ENCODE data around the gene CASKIN1. TPM values are rescaled to one million over a fixed set of nuclear protein-coding genes. Genes with fewer than 3 reads are reported as not detected.
"Not testable (repeated sequence)": the region's sequence is repeated elsewhere in the genome, so short reads cannot be mapped to it uniquely, and the experiment has no call there.

CASKIN1 gene
- total RNA-seq, 1 experiment from 2014 or later = not detected

GRCh38 chr16:2210009-2210332, 13.6 kb upstream of the CASKIN1 start:
- Histone ChIP-seq H3K36me3 (peaks cover 70% of the 10 kb centered on the region), H3K27ac (no peak overlapping the region), H3K4me1 (replicated peaks) (peaks cover 26% of the 10 kb centered on the region), H3K27me3 (replicated peaks) (no peaks in the 10 kb centered on the region), H3K4me3 (no peak overlapping the region), H3K9me3 (replicated peaks) (peaks cover 3% of the 10 kb centered on the region)
- DNase-seq (ENCODE audit: low read depth in 1 of 2, low spot score in 2 of 2) = no peak

GRCh38 chr16:2209258-2210008, 13.0 kb upstream of the CASKIN1 start:
- no peak for DNase-seq (ENCODE audit: low read depth in 1 of 2, low spot score in 2 of 2)
- Histone ChIP-seq H3K4me3 (no peak overlapping the region), H3K36me3 (peaks cover 69% of the 10 kb centered on the region), H3K9me3 (replicated peaks) (peaks cover 3% of the 10 kb centered on the region), H3K4me1 (replicated peaks) (peaks cover 30% of the 10 kb centered on the region), H3K27ac (no peak overlapping the region), H3K27me3 (replicated peaks) (no peaks in the 10 kb centered on the region)

- Histone ChIP-seq H3K36me3 (peaks cover 66% of the 10 kb centered on the region), H3K4me3 (no peak overlapping the region), H3K9me3 (replicated peaks) (no peaks in the 10 kb centered on the region; the same call in 1 of the 2 replicates), H3K4me1 (replicated peaks) (peaks cover 26% of the 10 kb centered on the region), H3K27ac (no peak overlapping the region), H3K27me3 (replicated peaks) (no peaks in the 10 kb centered on the region)
- no peak for DNase-seq (ENCODE audit: low read depth in 1 of 2, low spot score in 2 of 2)
Observed at GRCh38 chr16:2208772-2209171, 12.4 kb upstream of the CASKIN1 start.

GRCh38 chr16:2208308-2208707, 11.9 kb upstream of the CASKIN1 start:
- Histone ChIP-seq H3K27ac (no peak overlapping the region), H3K4me1 (replicated peaks) (peaks cover 22% of the 10 kb centered on the region), H3K36me3 (peaks cover 64% of the 10 kb centered on the region), H3K9me3 (replicated peaks) (no peaks in the 10 kb centered on the region; the same call in 1 of the 2 replicates), H3K27me3 (replicated peaks) (no peaks in the 10 kb centered on the region), H3K4me3 (no peak overlapping the region)
- DNase-seq (ENCODE audit: low read depth in 1 of 2, low spot score in 2 of 2) = no peak

GRCh38 chr16:2207872-2208271, 11.5 kb upstream of the CASKIN1 start:
- Histone ChIP-seq H3K27me3 (replicated peaks) (no peaks in the 10 kb centered on the region), H3K4me3 (no peak overlapping the region), H3K4me1 (replicated peaks) (peaks cover 18% of the 10 kb centered on the region), H3K9me3 (replicated peaks) (no peaks in the 10 kb centered on the region; the same call in 1 of the 2 replicates), H3K36me3 (peaks cover 60% of the 10 kb centered on the region), H3K27ac (no peak overlapping the region)
- DNase-seq (ENCODE audit: low read depth in 1 of 2, low spot score in 2 of 2) = no peak

- peaks cover 50% of the 10 kb centered on the region for H3K36me3 ChIP-seq
- H3K9me3 ChIP-seq (replicated peaks) = no peaks in the 10 kb centered on the region
- DNase-seq (ENCODE audit: low read depth in 1 of 2, low spot score in 2 of 2) = no peak
- H3K27me3 ChIP-seq (replicated peaks) = no peaks in the 10 kb centered on the region
- H3K27ac ChIP-seq = no peak overlapping the region
- no peak overlapping the region for H3K4me3 ChIP-seq
- H3K4me1 ChIP-seq (replicated peaks) = peaks cover 13% of the 10 kb centered on the region
Observed at GRCh38 chr16:2206780-2207433, 10.5 kb upstream of the CASKIN1 start.

GRCh38 chr16:2206420-2206779, 10.0 kb upstream of the CASKIN1 start:
- Histone ChIP-seq H3K4me3 (peak overlapping the region; percentile 96; the same call in 1 of the 2 replicates), H3K4me1 (replicated peaks) (peaks cover 13% of the 10 kb centered on the region), H3K36me3 (peaks cover 45% of the 10 kb centered on the region), H3K27me3 (replicated peaks) (no peaks in the 10 kb centered on the region), H3K27ac (no peak overlapping the region), H3K9me3 (replicated peaks) (no peaks in the 10 kb centered on the region)
- DNase-seq (ENCODE audit: low read depth in 1 of 2, low spot score in 2 of 2) = no peak

GRCh38 chr16:2205967-2206313, 9.5 kb upstream of the CASKIN1 start:
- no peaks in the 10 kb centered on the region for H3K9me3 ChIP-seq (replicated peaks)
- peak overlapping the region; percentile 96 for H3K4me3 ChIP-seq
- no peak for DNase-seq (ENCODE audit: low read depth in 1 of 2, low spot score in 2 of 2)
- H3K36me3 ChIP-seq = peaks cover 44% of the 10 kb centered on the region
- no peaks in the 10 kb centered on the region for H3K27me3 ChIP-seq (replicated peaks)
- H3K27ac ChIP-seq = no peak overlapping the region; the same call in 1 of the 2 replicates
- peaks cover 13% of the 10 kb centered on the region for H3K4me1 ChIP-seq (replicated peaks)

- H3K9me3 ChIP-seq (replicated peaks) = no peaks in the 10 kb centered on the region
- H3K36me3 ChIP-seq = peaks cover 40% of the 10 kb centered on the region
- H3K27me3 ChIP-seq (replicated peaks) = no peaks in the 10 kb centered on the region
- peak; percentile 83 to 97 for DNase-seq (ENCODE audit: low read depth in 1 of 2, low spot score in 2 of 2)
- H3K27ac ChIP-seq = peak within 1 kb of the TSS; percentile 90
- H3K4me3 ChIP-seq = peak within 1 kb of the TSS; percentile 96
- peaks cover 13% of the 10 kb centered on the region for H3K4me1 ChIP-seq (replicated peaks)
Observed at GRCh38 chr16:2205104-2205966, 8.9 kb upstream of the CASKIN1 start, which contains the start of gene MLST8. MLST8 (plus strand) TSS chr16:2205454; CDS start chr16:2206086, 632 bp downstream.

- peak overlapping the region; percentile 90; the same call in 1 of the 2 replicates for H3K27ac ChIP-seq
- peaks cover 32% of the 10 kb centered on the region for H3K36me3 ChIP-seq
- H3K4me3 ChIP-seq = peak overlapping the region; percentile 96
- no peak for DNase-seq (ENCODE audit: low read depth in 1 of 2, low spot score in 2 of 2)
- peaks cover 13% of the 10 kb centered on the region for H3K4me1 ChIP-seq (replicated peaks)
- no peaks in the 10 kb centered on the region for H3K9me3 ChIP-seq (replicated peaks)
- peaks cover 4% of the 10 kb centered on the region for H3K27me3 ChIP-seq (replicated peaks)
Observed at GRCh38 chr16:2204416-2205103, 8.2 kb upstream of the CASKIN1 start.

GRCh38 chr16:2203119-2203688, 6.8 kb upstream of the CASKIN1 start:
- peaks cover 18% of the 10 kb centered on the region for H3K27me3 ChIP-seq (replicated peaks)
- H3K27ac ChIP-seq; H3K4me3 ChIP-seq; H3K9me3 ChIP-seq (replicated peaks); DNase-seq (ENCODE audit: low read depth in 1 of 2, low spot score in 2 of 2): not testable (repeated sequence)
- peaks cover 13% of the 10 kb centered on the region for H3K4me1 ChIP-seq (replicated peaks)
- H3K36me3 ChIP-seq = peaks cover 19% of the 10 kb centered on the region

GRCh38 chr16:2200313-2200712, 3.9 kb upstream of the CASKIN1 start:
- peaks cover 11% of the 10 kb centered on the region for H3K4me1 ChIP-seq (replicated peaks)
- peaks cover 42% of the 10 kb centered on the region for H3K27me3 ChIP-seq (replicated peaks)

GRCh38 chr16:2199621-2200139, 3.3 kb upstream of the CASKIN1 start:
- Histone ChIP-seq H3K27me3 (replicated peaks) (peaks cover 48% of the 10 kb centered on the region), H3K4me1 (replicated peaks) (peaks cover 7% of the 10 kb centered on the region), H3K4me3 (no peak overlapping the region), H3K27ac (no peak overlapping the region), H3K9me3 (replicated peaks) (no peaks in the 10 kb centered on the region), H3K36me3 (no peaks in the 10 kb centered on the region)
- DNase-seq (ENCODE audit: low read depth in 1 of 2, low spot score in 2 of 2) = no peak

More at GRCh38 chr16:2200313-2200712, 3.9 kb upstream of the CASKIN1 start:
- Histone ChIP-seq H3K4me3 (no peak overlapping the region), H3K9me3 (replicated peaks) (no peaks in the 10 kb centered on the region), H3K36me3 (0 out of 2 replicates have a peak, but pooled peaks cover under 1% of the 10 kb centered on the region), H3K27ac (no peak overlapping the region)
- no peak for DNase-seq (ENCODE audit: low read depth in 1 of 2, low spot score in 2 of 2)

Data from SJSA1 (cell line).